Activated CD4-positive, alpha-beta T cell treated with anti-CD3 and anti-CD28 coated beads, Interleukin-2, amount 50 U/mL, for 48 hours (primary cell): ENCODE results near the gene GMCL2.

Experiments
- DNase-seq, 2 experiments: peaks; one replicate each; pipeline ENCODE4 v3.0.0-alpha.2; 2020

GMCL2 gene

GRCh38 chr5:178177569-178177968, 9.6 kb downstream of the GMCL2 start:
- no peak for DNase-seq

- DNase-seq: no peak
Observed at GRCh38 chr5:178176791-178177190, 10.4 kb downstream of the GMCL2 start.

- DNase-seq: no peak
Observed at GRCh38 chr5:178174456-178174855, 12.7 kb downstream of the GMCL2 start.

GRCh38 chr5:178170455-178170854, 16.7 kb downstream of the GMCL2 start:
- DNase-seq: no peak

GRCh38 chr5:178165581-178165980, 21.6 kb downstream of the GMCL2 start:
- DNase-seq: no peak

GRCh38 chr5:178163772-178164735, 23.1 kb downstream of the GMCL2 start:
- peak; percentile 96 to 97 for DNase-seq

GRCh38 chr5:178162481-178162880, 24.7 kb downstream of the GMCL2 start:
- DNase-seq: no peak

GRCh38 chr5:178160176-178160575, 27.0 kb downstream of the GMCL2 start:
- no peak for DNase-seq

GRCh38 chr5:178155065-178155464, 32.1 kb downstream of the GMCL2 start:
- no peak for DNase-seq

GRCh38 chr5:178153530-178154340, 33.4 kb downstream of the GMCL2 start, which contains the start of gene NHP2:
Gene NHP2, minus strand, starts transcription at chr5:178153885. Its CDS starts 68 bp downstream, at chr5:178153817.
- DNase-seq: peak; percentile 99 to 100

- no peak for DNase-seq
Observed at GRCh38 chr5:178152491-178153444, 34.4 kb downstream of the GMCL2 start.

- no peak for DNase-seq
Observed at GRCh38 chr5:178150977-178151734, 36.0 kb downstream of the GMCL2 start.

GRCh38 chr5:178149199-178149932, 37.8 kb downstream of the GMCL2 start:
- peak in 1 of 2 experiments; percentile 44 for DNase-seq

- DNase-seq: no peak
Observed at GRCh38 chr5:178147406-178147805, 39.8 kb downstream of the GMCL2 start.

GRCh38 chr5:178145965-178146820, 41.0 kb downstream of the GMCL2 start:
- DNase-seq: peak; percentile 73 to 77

- DNase-seq: no peak
Observed at GRCh38 chr5:178143901-178144300, 43.3 kb downstream of the GMCL2 start.

- no peak for DNase-seq
Observed at GRCh38 chr5:178143246-178143645, 43.9 kb downstream of the GMCL2 start.

GRCh38 chr5:178142642-178143041, 44.5 kb downstream of the GMCL2 start:
- DNase-seq: no peak

GRCh38 chr5:178141550-178141949, 45.6 kb downstream of the GMCL2 start:
- DNase-seq: no peak

GRCh38 chr5:178137991-178138390, 49.2 kb downstream of the GMCL2 start:
- no peak for DNase-seq
